A549 (cell line): ENCODE results near the gene ITPRIPL2.

Experiments used
- BHLHE40 ChIP-seq: IDR thresholded peaks from 2 replicates; pipeline ENCODE4 v1.6.1; 2012; ENCODE audit warnings: low read depth, low read length, inconsistent platforms
- CTCF ChIP-seq: fragments of >200 bp; sonication (Bioruptor Twin); formaldehyde crosslinking; IDR thresholded peaks from 3 replicates; pipeline ENCODE4 v1.5.1; 2016
- MAX ChIP-seq: IDR thresholded peaks from 2 replicates; pipeline ENCODE4 v1.6.1; 2012
- NFE2L2 ChIP-seq: fragments of 150-350 bp; conservative IDR thresholded peaks from 2 replicates; pipeline ENCODE4 v1.6.1; 2014; ENCODE audit warnings: low read length
- PHF8 ChIP-seq: fragments of 200-600 bp; sonication (generic); IDR thresholded peaks from 2 replicates; pipeline ENCODE4 v1.6.1; 2016; ENCODE audit warnings: low read depth, mild to moderate bottlenecking, antibody characterized with exemption, moderate library complexity, borderline replicate concordance
- POLR2A ChIP-seq: IDR thresholded peaks from 2 replicates; pipeline ENCODE4 v1.6.1; 2012; ENCODE audit warnings: mild to moderate bottlenecking, low read length
- TFCP2L1 ChIP-seq: fragments of 250-450 bp; sonication (Bioruptor Pico); IDR thresholded peaks from 2 replicates; pipeline ENCODE4 v1.5.0; 2021; ENCODE audit warnings: mild to moderate bottlenecking

DNA sequence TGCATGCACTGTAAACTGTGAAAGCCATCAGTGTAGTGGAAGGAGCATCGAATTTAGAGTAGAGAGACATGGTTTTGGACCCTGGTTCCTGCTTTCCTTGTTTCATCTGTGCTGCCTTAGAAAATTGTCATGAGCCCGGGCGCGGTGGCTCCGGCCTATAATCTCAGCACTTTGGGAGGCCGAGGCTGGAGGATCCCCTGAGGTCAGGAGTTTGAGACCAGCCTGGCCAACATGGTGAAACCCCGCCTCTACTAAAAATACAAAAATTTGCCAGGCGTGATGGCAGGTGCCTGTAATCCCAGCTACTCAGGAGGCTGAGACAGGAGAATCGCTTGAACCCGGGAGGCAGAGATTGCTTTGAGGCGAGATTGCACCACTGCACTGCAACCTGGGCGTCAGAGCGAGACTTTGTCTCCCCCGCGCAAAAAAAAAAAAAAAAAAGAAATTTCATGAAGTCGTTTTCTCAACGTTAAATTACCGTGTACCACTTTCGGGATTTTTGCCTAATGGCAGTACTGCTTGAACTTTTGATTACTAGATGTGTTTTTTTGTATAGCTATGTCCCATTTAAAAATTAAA, 45.4 kb upstream of the ITPRIPL2 start:
- no peak for TF ChIP-seq PHF8
- no peak for TF ChIP-seq MAX
- TF ChIP-seq NFE2L2: no peak
- TF ChIP-seq CTCF: no peak
- TF ChIP-seq BHLHE40: no peak
- no peak for TF ChIP-seq POLR2A
- no peak for TF ChIP-seq TFCP2L1 (CRISPR knock-in tag)
